HG02840 (cell line): Measurements from ENCODE around the gene ING2.
"Not testable (repeated sequence)": the region's sequence is repeated elsewhere in the genome, so short reads cannot be mapped to it uniquely, and the experiment has no call there.

Experiments used
- ATAC-seq: cut with Tn5 transposase; IDR thresholded peaks from one replicate; pipeline ENCODE4 v1.9.1; 2021; ENCODE audit warnings: mild to moderate bottlenecking, moderate library complexity, moderate number of reproducible peaks; ENCODE audit not compliant: unreplicated experiment, low FRiP score

The ING2 gene

GRCh38 chr4:183504930-183505610 is at the start of gene ING2:
ING2 (plus strand) TSS chr4:183505058; CDS start chr4:183505196, 138 bp downstream.
- ATAC-seq, result peak; percentile 54

GRCh38 chr4:183455431-183456195 is 49.2 kb upstream of the ING2 start:
- ATAC-seq, result no peak

GRCh38 chr4:183458005-183458404 is 46.9 kb upstream of the ING2 start:
- no peak for ATAC-seq

- not testable (repeated sequence) for ATAC-seq
Observed at GRCh38 chr4:183463903-183464619, 40.8 kb upstream of the ING2 start.

- ATAC-seq, result not testable (repeated sequence)
Observed at GRCh38 chr4:183465879-183466278, 39.0 kb upstream of the ING2 start.

GRCh38 chr4:183467246-183467645 is 37.6 kb upstream of the ING2 start:
- no peak for ATAC-seq

- no peak for ATAC-seq
Observed at GRCh38 chr4:183468210-183469095, 36.4 kb upstream of the ING2 start.

- no peak for ATAC-seq
Observed at GRCh38 chr4:183469285-183469684, 35.6 kb upstream of the ING2 start.

GRCh38 chr4:183469936-183470335 is 34.9 kb upstream of the ING2 start:
- ATAC-seq, result no peak

- no peak for ATAC-seq
Observed at GRCh38 chr4:183470821-183471220, 34.0 kb upstream of the ING2 start.

- ATAC-seq, result no peak
Observed at GRCh38 chr4:183471946-183472708, 32.7 kb upstream of the ING2 start.

- ATAC-seq, result no peak
Observed at GRCh38 chr4:183478123-183478522, 26.7 kb upstream of the ING2 start.

GRCh38 chr4:183478926-183479325 is 25.9 kb upstream of the ING2 start:
- no peak for ATAC-seq

GRCh38 chr4:183482515-183483095 is 22.3 kb upstream of the ING2 start:
- not testable (repeated sequence) for ATAC-seq

GRCh38 chr4:183483997-183484396 is 20.9 kb upstream of the ING2 start:
- no peak for ATAC-seq

- ATAC-seq, result no peak
Observed at GRCh38 chr4:183485411-183486160, 19.3 kb upstream of the ING2 start.

- ATAC-seq, result no peak
Observed at GRCh38 chr4:183492791-183493222, 12.1 kb upstream of the ING2 start.

GRCh38 chr4:183493246-183493645 is 11.6 kb upstream of the ING2 start:
- no peak for ATAC-seq
